A673 (cell line): ENCODE data around the gene MEGF11. TPM values are rescaled to one million over a fixed set of nuclear protein-coding genes. Genes with fewer than 3 reads are reported as not detected.

Experiments used
- BruUV-seq: library from RNA; stranded (reverse); fragments of 400-500 nt; replicated peaks from 2 replicates; lab custom pipeline; 2021; lab: Mats Ljungman, UMichigan
- CTCF ChIA-PET: fragments of 300-600 bp; sonication (Branson Sonifier 250); formaldehyde crosslinking; loops from one replicate; lab custom pipeline; 2022; ENCODE audit warnings: antibody characterized with exemption; lab: Charles Lee
- POLR2A ChIA-PET: fragments of 300-600 bp; sonication (Branson Sonifier 250); formaldehyde crosslinking; loops from one replicate; lab custom pipeline; 2022; ENCODE audit warnings: antibody characterized with exemption; ENCODE audit not compliant: low non-redundant PET; lab: Charles Lee
- DNase-seq: peaks from one replicate; pipeline ENCODE4 v3.0.0-alpha.2; 2015; ENCODE audit warnings: low spot score
- H3K27ac ChIP-seq: fragments of 200-600 bp; sonication (generic); 2 replicates; pipeline ENCODE4 v1.5.1; 2016; ENCODE audit warnings: mixed run types, low read depth, mild to moderate bottlenecking, mixed read lengths, antibody characterized with exemption, low read length; ENCODE audit not compliant: poor library complexity, severe bottlenecking
- H3K27me3 ChIP-seq: fragments of 200-600 bp; sonication (generic); replicated peaks from 2 replicates; pipeline ENCODE4 v1.6.1; 2017; ENCODE audit warnings: mixed run types, low read depth, mild to moderate bottlenecking, mixed read lengths, antibody characterized with exemption, low read length; ENCODE audit not compliant: insufficient read depth, poor library complexity
- H3K36me3 ChIP-seq: fragments of 200-600 bp; sonication (generic); 2 replicates; pipeline ENCODE4 v1.6.1; 2016; ENCODE audit warnings: mixed run types, mild to moderate bottlenecking, mixed read lengths, antibody characterized with exemption, low read length; ENCODE audit not compliant: insufficient read depth, poor library complexity, severe bottlenecking
- H3K4me1 ChIP-seq: fragments of 200-600 bp; sonication (generic); 2 replicates; pipeline ENCODE4 v1.6.1; 2017; ENCODE audit warnings: mixed run types, mild to moderate bottlenecking, mixed read lengths, antibody characterized with exemption, low read length; ENCODE audit not compliant: insufficient read depth, poor library complexity, severe bottlenecking
- H3K4me3 ChIP-seq: fragments of 200-600 bp; sonication (generic); 2 replicates; pipeline ENCODE4 v1.5.1; 2016; ENCODE audit warnings: low read depth, mixed run types, mild to moderate bottlenecking, mixed read lengths, low read length; ENCODE audit not compliant: poor library complexity, severe bottlenecking
- H3K9me3 ChIP-seq: fragments of 200-600 bp; sonication (generic); 2 replicates; pipeline ENCODE4 v1.6.1; 2016; ENCODE audit warnings: mixed run types, low read depth, mild to moderate bottlenecking, mixed read lengths, antibody characterized with exemption, low read length; ENCODE audit not compliant: poor library complexity, severe bottlenecking
- CTCF ChIP-seq: fragments of 300-800, 200-600 bp; sonication (generic); conservative IDR thresholded peaks from 2 replicates; pipeline ENCODE4 v1.5.1; 2017; ENCODE audit warnings: low read depth, mild to moderate bottlenecking, antibody characterized with exemption, low read length, moderate library complexity, mixed read lengths
- EZH2 ChIP-seq: fragments of 200-600 bp; sonication (generic); IDR thresholded peaks from 2 replicates; pipeline ENCODE4 v1.6.1; 2017; ENCODE audit warnings: borderline replicate concordance, low read depth, mild to moderate bottlenecking, mixed read lengths, antibody characterized with exemption, low read length; ENCODE audit not compliant: poor library complexity, severe bottlenecking
- intact Hi-C: fragments of 100-400 bp; cut with micrococcal nuclease; formaldehyde crosslinking; loops from one replicate; pipeline ENCODE4 v1.10.0; 2022; ENCODE audit not compliant: unreplicated experiment
- total RNA-seq: library from RNA; stranded (reverse); gene quantifications from 2 replicates; pipeline ENCODE4 v1.2.3, GENCODE V29; 2021

The MEGF11 gene
- total RNA-seq, 1 experiment from 2014 or later, result 0.43 TPM

DNA sequence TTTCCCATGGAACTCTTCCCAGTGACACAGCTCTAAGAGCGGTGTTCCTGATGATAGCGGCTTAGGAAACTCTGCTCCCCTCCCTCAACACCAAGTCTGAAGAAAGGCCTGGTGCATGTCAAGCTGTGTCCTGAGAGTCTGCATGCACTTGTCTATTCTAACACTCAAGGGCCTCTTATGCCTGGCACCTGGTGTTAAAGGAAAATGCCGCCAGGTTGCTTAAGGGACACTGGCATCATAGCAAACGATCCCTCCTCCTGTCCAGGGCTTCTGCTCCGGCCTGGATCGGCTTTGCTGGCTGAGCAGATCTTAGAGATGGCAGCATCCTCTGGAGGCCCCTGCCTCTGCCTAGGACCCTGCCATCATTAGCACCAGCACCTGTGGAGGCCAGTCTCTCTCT, 121.7 kb downstream of the MEGF11 start:
- intact Hi-C loops, result loop anchor here (5.0 kb wide), 1 partner anchor 155 kb away; no protein-coding TSS in a partner anchor
- no peak for DNase-seq
- TF ChIP-seq EZH2 (no peak), CTCF (no peak)
- ChIA-PET CTCF (interaction anchor here (1.0 kb wide), 1 partner anchor 20 kb away, joined by 3 read pairs; no protein-coding TSS in a partner anchor), POLR2A (interaction anchor here (0.5 kb wide), 1 partner anchor 131 kb away, joined by 3 read pairs; no protein-coding TSS in a partner anchor)
- no peak overlapping the region for H3K4me3 ChIP-seq
- no TSS peak for BruUV-seq
- H3K4me1 ChIP-seq, result peaks cover 32% of the 10 kb centered on the region
- no peak overlapping the region for H3K27ac ChIP-seq
- H3K9me3 ChIP-seq, result no peaks in the 10 kb centered on the region
- no peaks in the 10 kb centered on the region for H3K36me3 ChIP-seq
- H3K27me3 ChIP-seq, result peaks cover 5% of the 10 kb centered on the region

- TF ChIP-seq CTCF (no peak), EZH2 (no peak)
- intact Hi-C loops, result loop anchor here (5.0 kb wide), 1 partner anchor 156 kb away; no protein-coding TSS in a partner anchor
- H3K4me1 ChIP-seq, result peaks cover 38% of the 10 kb centered on the region
- BruUV-seq, result no TSS peak
- no peak overlapping the region for H3K4me3 ChIP-seq
- no peaks in the 10 kb centered on the region for H3K36me3 ChIP-seq
- ChIA-PET CTCF (interaction anchor here (1.0 kb wide), 1 partner anchor 21 kb away, joined by 3 read pairs; no protein-coding TSS in a partner anchor), POLR2A (no interaction called here)
- H3K27me3 ChIP-seq, result peaks cover 5% of the 10 kb centered on the region
- H3K27ac ChIP-seq, result no peak overlapping the region
- DNase-seq, result peak; percentile 39
- H3K9me3 ChIP-seq, result no peaks in the 10 kb centered on the region
Measured at GRCh38 chr15:66131200-66131599, 122.3 kb downstream of the MEGF11 start.

GRCh38 chr15:66130496-66131034, 123.0 kb downstream of the MEGF11 start:
- Histone ChIP-seq H3K4me1 (peaks cover 44% of the 10 kb centered on the region), H3K27ac (no peak overlapping the region), H3K9me3 (no peaks in the 10 kb centered on the region), H3K27me3 (peaks cover 5% of the 10 kb centered on the region), H3K4me3 (no peak overlapping the region), H3K36me3 (no peaks in the 10 kb centered on the region)
- 0 out of 2 replicates have a peak, but pooled peaks have one; percentile 16 for TF ChIP-seq CTCF
- TF ChIP-seq EZH2, result no peak
- DNase-seq, result peak; percentile 73
- BruUV-seq, result no TSS peak
- ChIA-PET CTCF (no interaction called here), POLR2A (no interaction called here)
- intact Hi-C loops, result loop anchor here (5.0 kb wide), 1 partner anchor 157 kb away; no protein-coding TSS in a partner anchor
